Cardiac muscle cell (in vitro differentiated cells and primary cell): ENCODE measurements around the gene CRELD1. TPM values are rescaled to one million over a fixed set of nuclear protein-coding genes. Genes with fewer than 3 reads are reported as not detected.

Experiments used
- DNase-seq, 2 donors: peaks; one replicate each; pipeline versions ENCODE4 v3.0.0 to v3.0.0-alpha.2; 2010 to 2017; ENCODE audit warnings: low read depth in 1 of 2, low spot score in 1 of 2
- H3K27ac ChIP-seq: fragments of 200-600 bp; sonication (generic); 2 replicates; pipeline ENCODE4 v1.5.1; 2016
- H3K27me3 ChIP-seq: fragments of 200-600 bp; sonication (generic); 2 replicates; pipeline ENCODE4 v1.6.0; 2016; ENCODE audit warnings: control low read depth
- H3K36me3 ChIP-seq: fragments of 200-600 bp; sonication (generic); 2 replicates; pipeline ENCODE4 v1.5.1; 2016; ENCODE audit warnings: control low read depth
- H3K4me1 ChIP-seq: fragments of 200-600 bp; sonication (generic); 2 replicates; pipeline ENCODE4 v1.8.1; 2017; ENCODE audit warnings: low read depth, mild to moderate bottlenecking, mixed run types
- H3K4me3 ChIP-seq: fragments of 200-600 bp; sonication (generic); 2 replicates; pipeline ENCODE4 v1.5.1; 2016; ENCODE audit warnings: mild to moderate bottlenecking
- H3K9me3 ChIP-seq: fragments of 200-600 bp; sonication (generic); 2 replicates; pipeline ENCODE4 v1.5.1; 2017; ENCODE audit warnings: low read depth, mild to moderate bottlenecking, control low read depth
- polyA plus RNA-seq: library from polyadenylated mRNA; unstranded; fragments of >200 nt; fragmentation: Nextera tagmentation; extraction: Ambion mirVana; gene quantifications from 2 replicates; pipeline ENCODE4 v1.2.1, GENCODE V29; 2016
- total RNA-seq: library from RNA; depleted of rRNA; stranded (reverse); fragments of >200 nt; gene quantifications from 2 replicates; pipeline ENCODE4 v1.2.3, GENCODE V29; 2016
- TF ChIP-seq, protein P1 (sequence below): IDR thresholded peaks from 2 replicates; pipeline ENCODE4 v1.5.1; 2012; ENCODE audit warnings: low read depth, mild to moderate bottlenecking, low read length

Gene CRELD1
- total and polyA plus RNA-seq, 2 experiments from 2014 or later, result 151 to 225 TPM

DNA sequence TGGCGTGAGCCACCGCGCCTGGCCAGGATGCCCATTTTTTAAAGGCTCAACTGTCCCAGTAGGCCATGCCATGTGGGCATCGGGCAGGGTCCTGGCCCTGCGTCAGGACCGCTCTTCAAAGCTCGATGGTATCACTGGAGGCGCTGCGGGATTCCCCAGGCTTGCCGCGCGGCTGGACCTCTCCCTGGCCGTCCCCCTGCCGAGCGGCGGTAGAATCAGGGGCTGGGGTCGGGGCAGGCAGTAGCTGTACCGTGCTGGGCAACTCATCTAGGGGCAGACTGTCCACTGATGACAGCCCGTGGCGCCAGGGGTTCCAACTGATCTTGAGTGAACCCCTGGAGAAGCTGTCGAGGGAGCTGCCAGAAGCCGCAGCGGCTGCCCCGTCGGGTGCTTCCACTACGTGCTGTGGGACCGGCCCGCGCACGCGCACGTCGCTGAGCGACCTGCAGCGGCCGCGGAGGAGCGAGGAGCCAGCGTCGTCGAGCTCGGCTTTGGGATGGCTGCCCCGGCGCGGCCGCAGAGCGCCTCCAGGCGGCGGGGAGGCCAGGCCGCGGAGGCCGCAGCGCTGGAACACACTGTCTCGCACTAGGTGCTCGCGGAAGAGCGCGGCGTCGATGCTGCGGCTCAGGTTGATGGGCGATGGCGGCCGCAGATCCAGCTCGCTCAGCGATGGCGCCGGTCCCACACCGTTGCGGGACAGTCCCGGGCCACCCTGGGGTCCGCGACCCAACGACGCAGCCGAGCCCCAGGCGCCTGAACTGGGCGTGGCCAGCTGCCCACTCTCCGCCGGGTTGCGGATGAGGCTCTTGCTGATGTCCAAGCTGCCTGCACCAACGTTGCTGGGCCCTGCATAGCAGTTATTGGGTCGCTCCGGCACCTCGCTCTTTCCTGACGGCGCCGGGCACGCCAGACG is 12.7 kb downstream of the CRELD1 start:
- Histone ChIP-seq H3K4me3 (peak overlapping the region; percentile 42), H3K27me3 (no peaks in the 10 kb centered on the region), H3K4me1 (no peaks in the 10 kb centered on the region), H3K9me3 (no peaks in the 10 kb centered on the region), H3K27ac (no peak overlapping the region), H3K36me3 (no peaks in the 10 kb centered on the region)
- peak; percentile 93 to 95 for DNase-seq
- TF ChIP-seq, protein P1, sequence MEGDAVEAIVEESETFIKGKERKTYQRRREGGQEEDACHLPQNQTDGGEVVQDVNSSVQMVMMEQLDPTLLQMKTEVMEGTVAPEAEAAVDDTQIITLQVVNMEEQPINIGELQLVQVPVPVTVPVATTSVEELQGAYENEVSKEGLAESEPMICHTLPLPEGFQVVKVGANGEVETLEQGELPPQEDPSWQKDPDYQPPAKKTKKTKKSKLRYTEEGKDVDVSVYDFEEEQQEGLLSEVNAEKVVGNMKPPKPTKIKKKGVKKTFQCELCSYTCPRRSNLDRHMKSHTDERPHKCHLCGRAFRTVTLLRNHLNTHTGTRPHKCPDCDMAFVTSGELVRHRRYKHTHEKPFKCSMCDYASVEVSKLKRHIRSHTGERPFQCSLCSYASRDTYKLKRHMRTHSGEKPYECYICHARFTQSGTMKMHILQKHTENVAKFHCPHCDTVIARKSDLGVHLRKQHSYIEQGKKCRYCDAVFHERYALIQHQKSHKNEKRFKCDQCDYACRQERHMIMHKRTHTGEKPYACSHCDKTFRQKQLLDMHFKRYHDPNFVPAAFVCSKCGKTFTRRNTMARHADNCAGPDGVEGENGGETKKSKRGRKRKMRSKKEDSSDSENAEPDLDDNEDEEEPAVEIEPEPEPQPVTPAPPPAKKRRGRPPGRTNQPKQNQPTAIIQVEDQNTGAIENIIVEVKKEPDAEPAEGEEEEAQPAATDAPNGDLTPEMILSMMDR, result peak; percentile 74

DNA sequence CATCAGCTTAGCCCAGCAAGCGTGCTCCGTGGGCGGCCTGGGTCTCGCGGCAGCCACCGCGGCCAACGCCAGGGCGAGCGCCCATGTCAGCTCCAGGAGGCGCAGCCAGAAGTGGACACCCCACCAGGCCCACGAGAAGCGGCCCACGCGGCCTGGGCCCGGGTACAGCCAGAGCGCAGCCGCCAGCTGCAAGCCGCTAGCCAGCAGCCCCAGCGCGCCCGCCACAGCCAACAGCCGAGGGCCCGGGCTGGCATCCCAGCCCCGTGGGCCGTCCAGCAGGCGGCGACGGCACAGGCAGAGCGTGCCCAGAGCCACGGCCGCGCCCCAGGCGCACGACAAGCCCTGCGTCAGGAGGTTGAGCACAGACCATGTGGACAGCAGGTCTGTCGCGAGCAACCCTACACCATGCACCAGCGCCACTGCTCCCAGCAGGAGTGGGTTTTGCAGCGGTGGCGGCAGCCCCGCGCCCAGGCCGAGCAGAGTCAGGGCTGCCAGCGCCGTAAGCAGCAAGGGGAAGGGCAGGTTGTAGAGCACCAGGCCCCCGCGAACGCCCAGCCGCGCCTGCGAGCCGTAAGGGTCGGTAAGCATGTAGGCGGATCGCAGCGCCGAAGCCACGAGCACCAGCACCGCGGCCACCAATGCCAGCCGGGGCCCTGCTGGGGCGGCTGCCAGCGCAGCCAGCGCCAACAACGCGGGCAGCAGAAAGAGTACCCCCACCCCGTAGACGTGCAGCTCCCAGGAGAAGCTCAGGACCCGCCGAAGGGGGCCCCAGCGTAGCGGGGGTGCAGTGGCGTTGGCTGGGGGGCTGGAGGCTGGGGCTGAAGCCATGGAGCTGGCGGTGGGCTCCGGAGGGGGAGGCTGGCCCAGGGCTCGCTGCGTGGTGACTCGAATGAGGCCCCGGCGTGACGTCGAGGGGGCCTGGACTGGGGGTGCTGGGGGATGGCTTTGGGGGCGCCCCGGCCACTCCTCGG is 13.7 kb downstream of the CRELD1 start:
- Histone ChIP-seq H3K4me1 (no peaks in the 10 kb centered on the region), H3K9me3 (no peaks in the 10 kb centered on the region), H3K4me3 (peak overlapping the region; percentile 42), H3K27me3 (no peaks in the 10 kb centered on the region), H3K27ac (no peak overlapping the region), H3K36me3 (no peaks in the 10 kb centered on the region)
- peak; percentile 54 to 78 for DNase-seq
- TF ChIP-seq, protein P1, result peak; percentile 71

DNA sequence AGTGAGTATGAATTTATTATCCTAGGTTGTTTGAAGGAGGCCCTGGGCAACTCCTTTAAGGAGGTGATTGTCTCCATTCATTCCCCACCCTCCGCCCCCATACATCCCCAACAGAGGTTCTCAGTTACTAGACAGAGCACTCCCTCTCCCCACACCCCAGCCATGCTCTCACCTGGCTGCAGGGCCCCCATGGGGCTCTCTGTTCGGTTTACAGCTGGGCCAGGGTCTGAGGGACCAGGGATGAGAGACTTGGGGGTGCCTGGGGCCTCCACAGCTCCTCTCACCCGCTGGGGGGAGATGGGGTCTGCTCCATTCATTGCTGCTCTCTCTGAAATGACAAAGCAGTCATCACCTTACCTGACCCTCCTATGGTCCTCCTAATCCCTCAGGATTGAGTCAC is 15.0 kb downstream of the CRELD1 start:
- no peak for DNase-seq
- no peak overlapping the region for H3K4me3 ChIP-seq
- no peaks in the 10 kb centered on the region for H3K27me3 ChIP-seq
- no peaks in the 10 kb centered on the region for H3K9me3 ChIP-seq
- TF ChIP-seq, protein P1, result no peak
- no peaks in the 10 kb centered on the region for H3K36me3 ChIP-seq
- H3K4me1 ChIP-seq, result no peaks in the 10 kb centered on the region
- H3K27ac ChIP-seq, result no peak overlapping the region

DNA sequence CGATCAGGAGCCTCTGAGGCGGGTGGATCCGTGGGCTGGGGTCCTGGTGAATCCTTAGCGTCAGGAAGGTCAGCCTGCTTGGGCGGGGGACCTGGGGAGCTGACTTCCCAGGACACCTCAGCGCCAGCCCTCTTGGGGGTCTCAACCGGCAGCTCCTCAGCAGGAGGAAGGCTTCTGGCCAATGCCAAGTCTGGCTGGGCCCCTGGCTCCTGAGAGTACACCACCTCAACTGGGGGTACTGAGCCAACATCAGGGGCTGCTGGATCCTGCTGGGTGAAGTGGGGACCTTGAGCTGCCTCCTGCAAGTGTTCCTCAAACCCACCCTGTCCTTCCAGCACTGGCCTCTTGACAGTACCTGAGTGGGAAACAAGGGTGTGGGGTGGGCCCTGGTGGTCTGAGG is 15.5 kb downstream of the CRELD1 start:
- no peak for DNase-seq
- TF ChIP-seq, protein P1, result no peak
- Histone ChIP-seq H3K4me1 (no peaks in the 10 kb centered on the region), H3K36me3 (no peaks in the 10 kb centered on the region), H3K4me3 (no peak overlapping the region), H3K27me3 (no peaks in the 10 kb centered on the region), H3K9me3 (no peaks in the 10 kb centered on the region), H3K27ac (no peak overlapping the region)

DNA sequence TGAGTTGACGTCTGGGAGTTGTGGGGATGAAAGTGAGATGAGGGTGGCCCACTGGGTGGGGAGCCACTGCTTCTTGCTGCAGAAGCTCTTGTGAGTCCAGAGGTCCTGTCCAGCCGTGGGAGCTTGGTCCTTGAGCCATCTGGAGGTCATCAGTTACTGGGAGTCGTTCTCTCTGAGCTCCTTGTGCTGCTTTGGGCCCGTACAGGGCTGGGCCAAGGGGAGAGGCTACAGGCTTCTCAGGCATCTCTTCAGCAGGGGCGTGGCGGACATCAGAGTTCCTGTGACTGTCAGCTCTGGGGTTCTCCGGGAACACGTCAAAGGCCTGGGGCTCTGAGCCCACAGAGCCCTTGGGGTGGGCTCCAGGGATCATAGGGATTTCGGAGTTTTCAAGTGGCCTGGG is 16.0 kb downstream of the CRELD1 start:
- DNase-seq, result no peak
- Histone ChIP-seq H3K27me3 (no peaks in the 10 kb centered on the region), H3K27ac (no peak overlapping the region), H3K9me3 (no peaks in the 10 kb centered on the region), H3K36me3 (no peaks in the 10 kb centered on the region), H3K4me1 (peaks cover 1% of the 10 kb centered on the region), H3K4me3 (no peak overlapping the region)
- TF ChIP-seq, protein P1, result no peak
